Fibroblast of villous mesenchyme (primary cell): ENCODE measurements around the gene GH1. TPM values are rescaled to one million over a fixed set of nuclear protein-coding genes. Genes with fewer than 3 reads are reported as not detected.
"Not testable (repeated sequence)": the region's sequence is repeated elsewhere in the genome, so short reads cannot be mapped to it uniquely, and the experiment has no call there.

Source experiments
- DNase-seq: peaks from one replicate; pipeline ENCODE4 v3.0.0-alpha.2; 2010; ENCODE audit warnings: low read depth
- H3K4me3 ChIP-seq: 2 replicates; pipeline ENCODE4 v1.5.1; 2011; ENCODE audit warnings: low read depth, mild to moderate bottlenecking, low read length
- CTCF ChIP-seq: IDR thresholded peaks from 2 replicates; pipeline ENCODE4 v1.5.1; 2012; ENCODE audit warnings: low read depth, mild to moderate bottlenecking, low read length; ENCODE audit not compliant: insufficient read depth
- total RNA-seq: library from RNA; depleted of rRNA; stranded (reverse); fragments of >200 nt; gene quantifications from 2 replicates; pipeline ENCODE4 v1.2.3, GENCODE V29; 2012

Gene GH1
- not detected in 2 replicates for total RNA-seq

- DNase-seq, H3K4me3 ChIP-seq: not testable (repeated sequence)
Observed at GRCh38 chr17:63918789-63919305, at the start of gene GH1. GH1 (minus strand) TSS chr17:63918839; CDS start chr17:63918776, 63 bp downstream.

- no peak for DNase-seq
Observed at GRCh38 chr17:63967953-63968352, 49.3 kb upstream of the GH1 start.

GRCh38 chr17:63966646-63967264 is 48.1 kb upstream of the GH1 start:
- DNase-seq = no peak
- H3K4me3 ChIP-seq = no peak overlapping the region
- TF ChIP-seq CTCF = no peak

More at GRCh38 chr17:63967953-63968352, 49.3 kb upstream of the GH1 start:
- TF ChIP-seq CTCF = no peak
- no peak overlapping the region for H3K4me3 ChIP-seq

GRCh38 chr17:63963123-63963522 is 44.5 kb upstream of the GH1 start:
- no peak overlapping the region for H3K4me3 ChIP-seq
- TF ChIP-seq CTCF = no peak
- DNase-seq = no peak

- no peak for TF ChIP-seq CTCF
- DNase-seq = no peak
- H3K4me3 ChIP-seq = no peak overlapping the region
Observed at GRCh38 chr17:63962298-63962744, 43.7 kb upstream of the GH1 start.

GRCh38 chr17:63961355-63962212 is 42.9 kb upstream of the GH1 start:
- peak; percentile 68 for DNase-seq
- peak overlapping the region; percentile 12 for H3K4me3 ChIP-seq

More at GRCh38 chr17:63961355-63962212, 42.9 kb upstream of the GH1 start:
- TF ChIP-seq CTCF = no peak
